Measurements from ENCODE around the gene SCYGR4.

GRCh38 chr2:227665189-227665940 lies 48.1 kb downstream of the SCYGR4 start:
- TF ChIP-seq POLR2A (IDR thresholded peaks at IDR 0.05; ENCODE audit: low read length) (no peak), GATA1 (IDR thresholded peaks at IDR 0.05; ENCODE audit: low read depth, low read length) (no peak)
